Mucosa of stomach (tissue), 1 donor: Measurements from ENCODE around the gene CEP41.

ENCODE experiments used
- H3K27me3 ChIP-seq: one replicate; pipeline ENCODE4 v1.7.0; 2013; ENCODE audit warnings: mild to moderate bottlenecking, low read length; ENCODE audit not compliant: control insufficient read depth, insufficient read depth
- H3K36me3 ChIP-seq: one replicate; pipeline ENCODE4 v1.7.0; 2013; ENCODE audit warnings: low read length; ENCODE audit not compliant: control insufficient read depth, insufficient read depth
- H3K4me1 ChIP-seq: one replicate; pipeline ENCODE4 v1.7.0; 2013; ENCODE audit warnings: mild to moderate bottlenecking, low read length; ENCODE audit not compliant: control insufficient read depth, insufficient read depth
- H3K4me3 ChIP-seq: one replicate; pipeline ENCODE4 v1.7.0; 2013; ENCODE audit warnings: low read length
- H3K9ac ChIP-seq: one replicate; pipeline ENCODE4 v1.7.0; 2013; ENCODE audit warnings: mild to moderate bottlenecking, low read length, moderate library complexity
- H3K9me3 ChIP-seq: one replicate; pipeline ENCODE4 v1.7.0; 2013; ENCODE audit warnings: mild to moderate bottlenecking, low read length, moderate library complexity; ENCODE audit not compliant: control insufficient read depth
- donor health status: Pancreatic carcinoma.

CEP41 gene

DNA sequence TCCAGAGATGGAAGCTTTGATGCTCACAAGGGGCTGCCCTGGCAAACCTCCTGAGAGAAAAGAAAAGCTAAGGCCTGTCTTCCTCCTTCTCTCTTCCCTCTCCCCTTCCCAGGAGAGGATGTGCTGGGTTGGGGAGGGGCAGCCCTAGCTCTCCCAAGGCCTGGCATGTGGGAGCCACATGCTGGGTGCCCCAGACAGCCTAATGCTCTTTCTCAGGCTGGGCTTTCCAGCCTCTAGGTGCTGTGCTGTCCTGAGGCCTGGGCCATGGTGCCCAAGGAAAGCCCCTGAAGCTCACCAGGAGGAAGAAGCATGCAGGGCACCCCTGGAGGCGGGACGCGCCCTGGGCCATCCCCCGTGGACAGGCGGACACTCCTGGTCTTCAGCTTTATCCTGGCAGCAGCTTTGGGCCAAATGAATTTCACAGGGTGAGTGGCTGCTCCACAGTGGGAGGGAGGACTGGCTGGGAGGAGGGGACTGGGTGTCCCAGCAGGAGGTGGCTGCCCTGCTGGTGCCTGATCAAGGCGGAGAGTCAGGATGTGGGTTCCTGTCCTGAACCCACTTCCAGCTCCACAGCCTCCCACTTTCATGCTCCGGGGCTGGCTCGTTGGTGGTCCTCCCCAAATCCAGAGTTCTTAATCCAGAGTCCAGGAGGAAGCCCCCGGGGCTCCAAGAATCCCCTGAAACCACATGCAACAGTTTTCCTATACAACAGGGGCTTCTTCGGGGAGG is 94.5 kb downstream of the CEP41 start:
- no peaks in the 10 kb centered on the region for H3K36me3 ChIP-seq
- no peaks in the 10 kb centered on the region for H3K9me3 ChIP-seq
- no peaks in the 10 kb centered on the region for H3K4me1 ChIP-seq
- no peaks in the 10 kb centered on the region for H3K27me3 ChIP-seq
- H3K9ac ChIP-seq = no peak overlapping the region
- H3K4me3 ChIP-seq = no peak overlapping the region

DNA sequence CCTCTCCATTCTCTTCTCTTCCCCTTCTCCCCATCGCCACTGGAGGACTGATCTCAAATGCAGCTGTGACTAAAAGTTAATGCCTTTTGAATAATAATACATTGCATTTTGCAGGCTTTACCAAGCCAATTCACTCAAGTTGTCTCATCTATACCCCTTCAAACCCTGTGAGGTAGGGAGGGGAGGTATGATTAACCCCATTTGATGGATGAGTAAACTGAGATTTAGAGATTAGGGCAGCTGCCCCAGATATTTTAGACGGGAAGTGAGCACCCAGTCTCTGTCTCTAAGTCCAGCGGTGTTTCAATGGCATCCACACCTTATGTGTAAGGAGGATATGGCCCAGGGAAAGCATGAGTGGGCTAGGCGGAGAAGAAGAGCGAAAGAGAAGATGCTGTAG is 95.1 kb downstream of the CEP41 start:
- Histone ChIP-seq H3K9me3 (no peaks in the 10 kb centered on the region), H3K27me3 (no peaks in the 10 kb centered on the region), H3K4me3 (no peak overlapping the region), H3K9ac (no peak overlapping the region), H3K36me3 (no peaks in the 10 kb centered on the region), H3K4me1 (no peaks in the 10 kb centered on the region)

DNA sequence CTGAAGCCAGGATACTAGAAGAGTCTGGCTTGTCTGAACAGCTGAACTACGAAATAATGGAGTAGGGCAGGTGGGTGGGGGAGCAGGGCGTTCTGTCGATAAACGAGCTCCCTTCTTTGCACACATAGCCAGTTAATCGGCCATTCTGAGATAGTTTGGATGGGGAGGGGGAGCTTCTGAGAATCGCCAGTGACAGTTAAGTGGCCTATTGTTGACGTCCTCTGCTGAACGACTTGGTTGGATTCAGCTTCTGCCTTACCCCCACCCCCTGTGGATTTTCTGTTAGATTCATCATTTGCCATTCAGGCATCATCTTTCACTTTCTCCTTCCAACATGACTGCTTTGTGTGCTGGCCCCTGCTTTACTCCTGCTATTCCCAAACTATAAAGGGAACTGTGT is 95.7 kb downstream of the CEP41 start:
- H3K36me3 ChIP-seq = no peaks in the 10 kb centered on the region

DNA sequence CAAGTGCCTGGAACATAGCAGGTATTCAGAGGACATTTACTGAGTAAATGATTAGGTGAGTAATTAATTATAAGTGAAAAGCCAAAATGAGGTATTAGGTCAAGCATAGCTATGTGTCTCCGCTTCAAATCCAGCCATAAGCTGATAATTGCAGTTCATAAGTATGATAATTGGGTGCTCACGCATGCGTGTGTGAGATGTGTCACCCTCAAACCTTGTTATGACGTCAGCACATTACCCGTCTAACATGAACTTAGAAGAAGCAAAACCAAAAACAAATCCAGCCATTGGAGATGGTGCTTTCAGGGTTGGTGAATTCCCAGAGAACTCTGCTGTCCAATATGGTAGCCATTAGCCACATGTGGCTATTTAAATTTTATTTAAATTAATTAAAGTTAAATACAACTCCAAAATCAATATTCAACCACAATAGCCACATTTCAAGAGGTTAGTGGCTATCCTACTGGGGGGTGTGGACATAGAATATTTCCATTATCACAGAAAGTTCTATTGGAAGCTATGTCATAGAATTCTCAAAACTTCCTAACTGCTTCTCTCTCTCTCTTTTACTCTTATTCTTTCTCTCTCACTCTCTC is 96.4 kb downstream of the CEP41 start, which contains the start of gene CPA5:
TSS of gene CPA5 (plus strand) at position 546 of the 596 bp plus-strand sequence. CDS start 1,670 bp downstream, outside the sequence.
- H3K27me3 ChIP-seq = no peaks in the 10 kb centered on the region
- no peak within 1 kb of the TSS for H3K4me3 ChIP-seq
- no peaks in the 10 kb centered on the region for H3K4me1 ChIP-seq
- no peak within 1 kb of the TSS for H3K9ac ChIP-seq
- no peaks in the 10 kb centered on the region for H3K36me3 ChIP-seq
- no peaks in the 10 kb centered on the region for H3K9me3 ChIP-seq

More for the DNA sequence above, 95.7 kb downstream of the CEP41 start:
- no peak overlapping the region for H3K9ac ChIP-seq
- H3K9me3 ChIP-seq = no peaks in the 10 kb centered on the region
- H3K4me1 ChIP-seq = no peaks in the 10 kb centered on the region
- no peaks in the 10 kb centered on the region for H3K27me3 ChIP-seq
- H3K4me3 ChIP-seq = no peak overlapping the region
